WTC11 (cell line): Measurements from ENCODE around the gene TNNC2. TPM values are rescaled to one million over a fixed set of nuclear protein-coding genes. Genes with fewer than 3 reads are reported as not detected.

ENCODE experiments used
- ATAC-seq: fragments of 200-7000 bp; cut with Tn5 transposase; 2 replicates; pipeline ENCODE4 v1.10.0; 2021; ENCODE audit warnings: mild to moderate bottlenecking, moderate library complexity
- CTCF ChIA-PET: fragments of 300-600 bp; sonication (Branson Sonifier 250); formaldehyde crosslinking; loops from one replicate; lab custom pipeline; 2021; ENCODE audit warnings: antibody characterized with exemption; lab: Charles Lee
- POLR2A ChIA-PET: fragments of 350-600 bp; sonication (Branson Sonifier 250); formaldehyde crosslinking; loops from one replicate; lab custom pipeline; 2021; ENCODE audit warnings: antibody characterized with exemption; lab: Charles Lee
- DNase-seq: peaks from one replicate; pipeline ENCODE4 v3.0.0; 2021; ENCODE audit warnings: low spot score
- H3K27ac Mint-ChIP-seq: 2 replicates; pipeline ENCODE4 v1.8.0; 2021; ENCODE audit warnings: mixed read lengths
- H3K27me3 Mint-ChIP-seq: 2 replicates; pipeline ENCODE4 v1.8.0; 2021; ENCODE audit warnings: low read depth, mild to moderate bottlenecking, moderate library complexity, mixed read lengths
- H3K36me3 Mint-ChIP-seq: 2 replicates; pipeline ENCODE4 v1.8.0; 2021; ENCODE audit warnings: mixed read lengths
- H3K4me1 Mint-ChIP-seq: 2 replicates; pipeline ENCODE4 v1.8.0; 2022; ENCODE audit warnings: mixed read lengths
- H3K4me3 Mint-ChIP-seq: 2 replicates; pipeline ENCODE4 v1.8.0; 2021; ENCODE audit warnings: mild to moderate bottlenecking, moderate library complexity, mixed read lengths
- H3K9me3 Mint-ChIP-seq: 2 replicates; pipeline ENCODE4 v1.8.0; 2021; ENCODE audit warnings: mixed read lengths
- ARID4B ChIP-seq: sonication (generic); formaldehyde crosslinking; IDR thresholded peaks from 2 replicates; pipeline ENCODE4 v1.8.0; 2023; ENCODE audit warnings: missing genetic modification reagents, mild to moderate bottlenecking, borderline replicate concordance
- GABPB1 ChIP-seq: sonication (generic); formaldehyde crosslinking; IDR thresholded peaks from 2 replicates; pipeline ENCODE4 v1.8.1; 2023; ENCODE audit warnings: mild to moderate bottlenecking, missing genetic modification reagents
- GRHL2 ChIP-seq: fragments of 250-450 bp; sonication (Bioruptor Pico); IDR thresholded peaks from 2 replicates; pipeline ENCODE4 v1.8.0; 2022; ENCODE audit warnings: mild to moderate bottlenecking, moderate library complexity; ENCODE audit not compliant: insufficient replicate concordance, severe bottlenecking
- HMGA2 ChIP-seq: fragments of 250-450 bp; sonication (Bioruptor Pico); IDR thresholded peaks from 2 replicates; pipeline ENCODE4 v1.4.0; 2021; ENCODE audit warnings: mild to moderate bottlenecking, moderate library complexity
- NFE2L1 ChIP-seq: sonication (generic); formaldehyde crosslinking; IDR thresholded peaks from 2 replicates; pipeline ENCODE4 v1.8.1; 2023; ENCODE audit warnings: missing genetic modification reagents
- OVOL2 ChIP-seq: fragments of 250-450 bp; sonication (Bioruptor Pico); IDR thresholded peaks from 2 replicates; pipeline ENCODE4 v1.9.0; 2021; ENCODE audit warnings: mild to moderate bottlenecking, borderline replicate concordance
- SOX15 ChIP-seq: fragments of 250-450 bp; sonication (Bioruptor Pico); IDR thresholded peaks from 2 replicates; pipeline ENCODE4 v1.9.0; 2021; ENCODE audit warnings: mild to moderate bottlenecking
- TEAD1 ChIP-seq: sonication (generic); formaldehyde crosslinking; IDR thresholded peaks from 2 replicates; pipeline ENCODE4 v1.8.0; 2022; ENCODE audit warnings: mild to moderate bottlenecking, missing genetic modification reagents
- TP53 ChIP-seq: sonication (generic); formaldehyde crosslinking; IDR thresholded peaks from 2 replicates; pipeline ENCODE4 v1.8.1; 2023; ENCODE audit warnings: mild to moderate bottlenecking, missing genetic modification reagents
- ZBTB21 ChIP-seq: sonication (generic); formaldehyde crosslinking; IDR thresholded peaks from 2 replicates; pipeline ENCODE4 v1.8.1; 2023; ENCODE audit warnings: mild to moderate bottlenecking, missing genetic modification reagents, borderline replicate concordance
- ZNF423 ChIP-seq: fragments of 250-450 bp; sonication (Bioruptor Pico); IDR thresholded peaks from 2 replicates; pipeline ENCODE4 v2.1.2; 2022; ENCODE audit warnings: mild to moderate bottlenecking, moderate library complexity
- ZSCAN18 ChIP-seq: fragments of 250-450 bp; sonication (Bioruptor Pico); IDR thresholded peaks from 2 replicates; pipeline ENCODE4 v2.1.2; 2022; ENCODE audit warnings: mild to moderate bottlenecking, moderate library complexity
- total RNA-seq: library from RNA; stranded (reverse); gene quantifications from 3 replicates; pipeline ENCODE4 v1.2.3, GENCODE V29; 2021
- TF ChIP-seq, protein P1 (sequence below): sonication (generic); formaldehyde crosslinking; IDR thresholded peaks from 2 replicates; pipeline ENCODE4 v1.8.0; 2022; ENCODE audit warnings: mild to moderate bottlenecking, missing genetic modification reagents
- TF ChIP-seq, protein P2 (sequence below): sonication (generic); formaldehyde crosslinking; IDR thresholded peaks from 2 replicates; pipeline ENCODE4 v1.8.1; 2022; ENCODE audit warnings: low read depth, missing genetic modification reagents, borderline replicate concordance
- TF ChIP-seq, protein P3 (sequence below): sonication (generic); formaldehyde crosslinking; IDR thresholded peaks from 2 replicates; pipeline ENCODE4 v1.8.0; 2023; ENCODE audit warnings: mild to moderate bottlenecking, missing genetic modification reagents
- TF ChIP-seq, protein P4 (sequence below): sonication (generic); formaldehyde crosslinking; IDR thresholded peaks from 2 replicates; pipeline ENCODE4 v1.8.0; 2022; ENCODE audit warnings: missing genetic modification reagents
- TF ChIP-seq, protein P5 (sequence below): sonication (generic); formaldehyde crosslinking; IDR thresholded peaks from 2 replicates; pipeline ENCODE4 v1.8.1; 2022; ENCODE audit warnings: mild to moderate bottlenecking, missing genetic modification reagents, moderate library complexity, borderline replicate concordance

TNNC2 gene
- total RNA-seq, 1 experiment from 2014 or later, result 3.0 TPM

DNA sequence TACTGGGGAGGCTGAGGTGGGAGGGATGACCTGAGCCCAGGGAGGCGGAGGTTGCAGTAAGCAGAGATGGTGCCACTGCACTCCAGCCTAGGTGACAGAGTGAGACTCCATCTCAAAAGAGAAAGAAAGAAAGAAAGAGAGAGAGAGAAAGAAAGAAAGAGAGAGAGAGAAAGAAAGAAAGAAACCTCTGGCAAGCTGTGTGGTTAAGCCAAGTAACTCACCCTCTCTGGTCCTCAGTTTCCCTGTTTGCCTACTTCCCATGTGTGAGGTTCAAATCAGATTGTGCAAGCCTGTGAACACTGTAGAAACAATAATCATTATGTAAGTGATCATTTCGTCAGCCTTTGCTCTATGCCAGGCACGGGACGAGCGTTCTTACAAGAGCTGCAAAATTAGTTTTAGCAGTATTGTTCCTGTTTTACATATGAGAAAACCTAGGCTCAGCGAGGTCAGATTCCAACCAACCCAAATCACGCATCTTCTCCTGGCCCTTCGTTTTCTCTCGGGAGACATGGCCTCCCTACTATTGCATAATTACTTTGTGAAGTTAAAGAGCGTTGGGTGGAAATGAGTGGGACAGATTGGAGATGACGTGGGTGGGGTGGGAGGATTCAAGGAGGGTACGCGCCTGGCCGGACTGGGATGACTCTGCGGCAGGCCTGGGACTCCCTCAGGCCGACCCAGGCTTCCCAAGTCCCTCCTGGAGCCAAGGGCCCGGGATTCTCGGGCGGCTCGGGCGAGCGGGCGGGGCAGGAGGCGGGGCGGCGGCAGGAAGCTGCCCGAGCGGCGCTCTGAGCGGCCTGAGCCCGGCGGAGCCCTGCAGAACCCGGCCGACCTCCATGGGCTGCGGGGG, 6.1 kb upstream of the TNNC2 start, which contains the start of gene SNX21:
Gene SNX21, plus strand, starts transcription at position 770 of the 853 bp plus-strand sequence. CDS start 121 bp downstream, outside the sequence.
- DNase-seq (peak; percentile 86), ATAC-seq (peak; percentile 91)
- peak within 1 kb of the TSS; percentile 76 for H3K4me3 Mint-ChIP-seq
- ChIA-PET CTCF (interaction anchor here (0.7 to 2.7 kb wide), 9 partner anchors 9 to 178 kb away, joined by 3 to 27 read pairs (median 5); partner anchors contain the start of gene ZSWIM1), POLR2A (interaction anchor here (0.9 to 2.0 kb wide), 4 partner anchors 9 to 102 kb away, joined by 3 to 9 read pairs (median 6); partner anchors contain the start of gene PCIF1)
- H3K36me3 Mint-ChIP-seq, result peaks cover 3% of the 10 kb centered on the region; the same call in 1 of the 2 replicates
- H3K27me3 Mint-ChIP-seq, result no peaks in the 10 kb centered on the region
- H3K4me1 Mint-ChIP-seq, result peaks cover 18% of the 10 kb centered on the region
- peak within 1 kb of the TSS; percentile 88 for H3K27ac Mint-ChIP-seq
- H3K9me3 Mint-ChIP-seq, result no peaks in the 10 kb centered on the region
- TF ChIP-seq, protein P1, sequence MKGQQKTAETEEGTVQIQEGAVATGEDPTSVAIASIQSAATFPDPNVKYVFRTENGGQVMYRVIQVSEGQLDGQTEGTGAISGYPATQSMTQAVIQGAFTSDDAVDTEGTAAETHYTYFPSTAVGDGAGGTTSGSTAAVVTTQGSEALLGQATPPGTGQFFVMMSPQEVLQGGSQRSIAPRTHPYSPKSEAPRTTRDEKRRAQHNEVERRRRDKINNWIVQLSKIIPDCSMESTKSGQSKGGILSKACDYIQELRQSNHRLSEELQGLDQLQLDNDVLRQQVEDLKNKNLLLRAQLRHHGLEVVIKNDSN (CRISPR knock-in tag), result no peak
- TF ChIP-seq ZSCAN18 (CRISPR knock-in tag) (no peak), SOX15 (CRISPR knock-in tag) (no peak), HMGA2 (CRISPR knock-in tag) (no peak), ARID4B (CRISPR knock-in tag) (no peak), GABPB1 (CRISPR knock-in tag) (peak; percentile 89), ZBTB21 (CRISPR knock-in tag) (no peak), OVOL2 (CRISPR knock-in tag) (no peak), TEAD1 (CRISPR knock-in tag) (peak; percentile 13; the same call in 1 of the 2 replicates), GRHL2 (CRISPR knock-in tag) (no peak), ZNF423 (CRISPR knock-in tag) (0 out of 2 replicates have a peak, but pooled peaks have one; percentile 65), NFE2L1 (CRISPR knock-in tag) (0 out of 2 replicates have a peak, but pooled peaks have one; percentile 18), TP53 (CRISPR knock-in tag) (no peak)
- TF ChIP-seq, protein P2, sequence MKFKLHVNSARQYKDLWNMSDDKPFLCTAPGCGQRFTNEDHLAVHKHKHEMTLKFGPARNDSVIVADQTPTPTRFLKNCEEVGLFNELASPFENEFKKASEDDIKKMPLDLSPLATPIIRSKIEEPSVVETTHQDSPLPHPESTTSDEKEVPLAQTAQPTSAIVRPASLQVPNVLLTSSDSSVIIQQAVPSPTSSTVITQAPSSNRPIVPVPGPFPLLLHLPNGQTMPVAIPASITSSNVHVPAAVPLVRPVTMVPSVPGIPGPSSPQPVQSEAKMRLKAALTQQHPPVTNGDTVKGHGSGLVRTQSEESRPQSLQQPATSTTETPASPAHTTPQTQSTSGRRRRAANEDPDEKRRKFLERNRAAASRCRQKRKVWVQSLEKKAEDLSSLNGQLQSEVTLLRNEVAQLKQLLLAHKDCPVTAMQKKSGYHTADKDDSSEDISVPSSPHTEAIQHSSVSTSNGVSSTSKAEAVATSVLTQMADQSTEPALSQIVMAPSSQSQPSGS (CRISPR knock-in tag), result no peak
- TF ChIP-seq, protein P3, sequence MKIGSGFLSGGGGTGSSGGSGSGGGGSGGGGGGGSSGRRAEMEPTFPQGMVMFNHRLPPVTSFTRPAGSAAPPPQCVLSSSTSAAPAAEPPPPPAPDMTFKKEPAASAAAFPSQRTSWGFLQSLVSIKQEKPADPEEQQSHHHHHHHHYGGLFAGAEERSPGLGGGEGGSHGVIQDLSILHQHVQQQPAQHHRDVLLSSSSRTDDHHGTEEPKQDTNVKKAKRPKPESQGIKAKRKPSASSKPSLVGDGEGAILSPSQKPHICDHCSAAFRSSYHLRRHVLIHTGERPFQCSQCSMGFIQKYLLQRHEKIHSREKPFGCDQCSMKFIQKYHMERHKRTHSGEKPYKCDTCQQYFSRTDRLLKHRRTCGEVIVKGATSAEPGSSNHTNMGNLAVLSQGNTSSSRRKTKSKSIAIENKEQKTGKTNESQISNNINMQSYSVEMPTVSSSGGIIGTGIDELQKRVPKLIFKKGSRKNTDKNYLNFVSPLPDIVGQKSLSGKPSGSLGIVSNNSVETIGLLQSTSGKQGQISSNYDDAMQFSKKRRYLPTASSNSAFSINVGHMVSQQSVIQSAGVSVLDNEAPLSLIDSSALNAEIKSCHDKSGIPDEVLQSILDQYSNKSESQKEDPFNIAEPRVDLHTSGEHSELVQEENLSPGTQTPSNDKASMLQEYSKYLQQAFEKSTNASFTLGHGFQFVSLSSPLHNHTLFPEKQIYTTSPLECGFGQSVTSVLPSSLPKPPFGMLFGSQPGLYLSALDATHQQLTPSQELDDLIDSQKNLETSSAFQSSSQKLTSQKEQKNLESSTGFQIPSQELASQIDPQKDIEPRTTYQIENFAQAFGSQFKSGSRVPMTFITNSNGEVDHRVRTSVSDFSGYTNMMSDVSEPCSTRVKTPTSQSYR, result no peak
- TF ChIP-seq, protein P4, sequence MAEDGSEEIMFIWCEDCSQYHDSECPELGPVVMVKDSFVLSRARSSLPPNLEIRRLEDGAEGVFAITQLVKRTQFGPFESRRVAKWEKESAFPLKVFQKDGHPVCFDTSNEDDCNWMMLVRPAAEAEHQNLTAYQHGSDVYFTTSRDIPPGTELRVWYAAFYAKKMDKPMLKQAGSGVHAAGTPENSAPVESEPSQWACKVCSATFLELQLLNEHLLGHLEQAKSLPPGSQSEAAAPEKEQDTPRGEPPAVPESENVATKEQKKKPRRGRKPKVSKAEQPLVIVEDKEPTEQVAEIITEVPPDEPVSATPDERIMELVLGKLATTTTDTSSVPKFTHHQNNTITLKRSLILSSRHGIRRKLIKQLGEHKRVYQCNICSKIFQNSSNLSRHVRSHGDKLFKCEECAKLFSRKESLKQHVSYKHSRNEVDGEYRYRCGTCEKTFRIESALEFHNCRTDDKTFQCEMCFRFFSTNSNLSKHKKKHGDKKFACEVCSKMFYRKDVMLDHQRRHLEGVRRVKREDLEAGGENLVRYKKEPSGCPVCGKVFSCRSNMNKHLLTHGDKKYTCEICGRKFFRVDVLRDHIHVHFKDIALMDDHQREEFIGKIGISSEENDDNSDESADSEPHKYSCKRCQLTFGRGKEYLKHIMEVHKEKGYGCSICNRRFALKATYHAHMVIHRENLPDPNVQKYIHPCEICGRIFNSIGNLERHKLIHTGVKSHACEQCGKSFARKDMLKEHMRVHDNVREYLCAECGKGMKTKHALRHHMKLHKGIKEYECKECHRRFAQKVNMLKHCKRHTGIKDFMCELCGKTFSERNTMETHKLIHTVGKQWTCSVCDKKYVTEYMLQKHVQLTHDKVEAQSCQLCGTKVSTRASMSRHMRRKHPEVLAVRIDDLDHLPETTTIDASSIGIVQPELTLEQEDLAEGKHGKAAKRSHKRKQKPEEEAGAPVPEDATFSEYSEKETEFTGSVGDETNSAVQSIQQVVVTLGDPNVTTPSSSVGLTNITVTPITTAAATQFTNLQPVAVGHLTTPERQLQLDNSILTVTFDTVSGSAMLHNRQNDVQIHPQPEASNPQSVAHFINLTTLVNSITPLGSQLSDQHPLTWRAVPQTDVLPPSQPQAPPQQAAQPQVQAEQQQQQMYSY, result peak; percentile 93
- TF ChIP-seq, protein P5, sequence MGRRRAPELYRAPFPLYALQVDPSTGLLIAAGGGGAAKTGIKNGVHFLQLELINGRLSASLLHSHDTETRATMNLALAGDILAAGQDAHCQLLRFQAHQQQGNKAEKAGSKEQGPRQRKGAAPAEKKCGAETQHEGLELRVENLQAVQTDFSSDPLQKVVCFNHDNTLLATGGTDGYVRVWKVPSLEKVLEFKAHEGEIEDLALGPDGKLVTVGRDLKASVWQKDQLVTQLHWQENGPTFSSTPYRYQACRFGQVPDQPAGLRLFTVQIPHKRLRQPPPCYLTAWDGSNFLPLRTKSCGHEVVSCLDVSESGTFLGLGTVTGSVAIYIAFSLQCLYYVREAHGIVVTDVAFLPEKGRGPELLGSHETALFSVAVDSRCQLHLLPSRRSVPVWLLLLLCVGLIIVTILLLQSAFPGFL, result no peak
